Transverse colon (tissue), 4 donors: ENCODE measurements around the gene SAPCD1. TPM values are rescaled to one million over a fixed set of nuclear protein-coding genes. Genes with fewer than 3 reads are reported as not detected.
A peak's percentile ranks its signal among the peaks of the same experiment; 100 is the strongest.

ENCODE experiments used
- DNase-seq: peaks from one replicate; pipeline ENCODE4 v3.0.0-alpha.2; 2019
- H3K27ac ChIP-seq, 4 donors: fragments of 200-600 bp; sonication (generic); 2 replicates each; pipeline ENCODE4 v1.5.1; 2016 to 2018; ENCODE audit warnings: inconsistent platforms in 4 of 4
- H3K27me3 ChIP-seq: fragments of 200-600 bp; sonication (generic); 2 replicates; pipeline ENCODE4 v1.5.1; 2017; ENCODE audit warnings: inconsistent platforms
- H3K36me3 ChIP-seq, 4 donors: fragments of 200-600 bp; sonication (generic); 2 replicates each; pipeline ENCODE4 v1.5.1; 2017 to 2019; ENCODE audit warnings: inconsistent platforms in 4 of 4
- H3K4me1 ChIP-seq, 4 donors: fragments of 200-600 bp; sonication (generic); 2 replicates each; pipeline ENCODE4 v1.5.1; 2017 to 2020; ENCODE audit warnings: inconsistent platforms in 4 of 4
- H3K4me3 ChIP-seq, 4 donors: fragments of 200-600 bp; sonication (generic); 1 replicate in 1 of 4; 2 replicates in 3 of 4; pipeline versions ENCODE4 v1.5.1 to v1.6.1; 2017 to 2019; ENCODE audit warnings: inconsistent platforms in 4 of 4
- H3K9me3 ChIP-seq, 2 donors: fragments of 200-600 bp; sonication (generic); 2 replicates each; pipeline ENCODE4 v1.5.1; 2017 to 2019; ENCODE audit warnings: inconsistent platforms in 2 of 2
- EP300 ChIP-seq: sonication (generic); formaldehyde crosslinking; IDR thresholded peaks from one replicate; pipeline ENCODE4 v1.6.1; 2017; ENCODE audit warnings: antibody characterized with exemption, low read depth
- POLR2A ChIP-seq: fragments of 450-650 bp; IDR thresholded peaks from one replicate; pipeline ENCODE4 v1.6.1; 2016; ENCODE audit warnings: antibody characterized with exemption, mild to moderate bottlenecking, moderate library complexity
- POLR2AphosphoS5 ChIP-seq, 3 donors: sonication (generic); formaldehyde crosslinking; IDR thresholded peaks; one replicate each; pipeline ENCODE4 v1.6.1; 2016; ENCODE audit warnings: antibody characterized with exemption in 3 of 3
- WGBS, 2 donors: methylation state at CpG; one replicate each; pipeline ENCODE4 v1.1.5; 2018; ENCODE audit warnings: low coverage in 1 of 2; 5-methylcytosine and 5-hydroxymethylcytosine counted together
- in situ Hi-C, 4 donors: fragments of 200-750 bp; cut with MboI; loops; one replicate each; pipeline versions ENCODE4 v1.15.0 to v1.15.1; 2017; ENCODE audit warnings: low sequenced_read_pairs in 3 of 4, low pct_ligation_motif_present in 1 of 4, low pct_unique_long_range_greater_than_20kb in 1 of 4
- intact Hi-C: fragments of 100-400 bp; cut with DNase I; formaldehyde crosslinking; loops from one replicate; pipeline ENCODE4 v1.15.1; 2023; ENCODE audit warnings: low total_unique reads
- total RNA-seq, 4 donors: library from RNA; depleted of rRNA; stranded (reverse); fragments of >200 nt; gene quantifications; one replicate each; pipeline ENCODE4 v1.1.0, GENCODE V29; 2016
- TF ChIP-seq, protein P1 (sequence below), 5 experiments: fragments of 200-600 bp in 3 of 5; fragments of 450-650 bp in 2 of 5; sonication (generic) in 3 of 5; IDR thresholded peaks; 1 replicate in 2 of 5; 2 replicates in 3 of 5; pipeline ENCODE4 v1.5.1; 2016 to 2017; ENCODE audit warnings: antibody characterized with exemption in 5 of 5, inconsistent platforms in 3 of 5, mild to moderate bottlenecking in 2 of 5, moderate library complexity in 1 of 5

SAPCD1 gene
- total RNA-seq, 4 donors from 2014 or later, result 3.3 to 11.1 TPM; not detected in 2

- in situ Hi-C loops (no loop called here), intact Hi-C loops (no loop called here)
- WGBS, 2 donors, result 20 to 27% methylated on average over 2 to 14 of the region's 14 CpGs
- Histone ChIP-seq H3K9me3 (no peaks in the 10 kb centered on the region), H3K4me1 (peaks cover 17 to 34% (median 27%) of the 10 kb centered on the region in 4 donors), H3K4me3 (peak overlapping the region in 1 of 4 donors; percentile 9), H3K36me3 (peaks cover 0 to 10% (median 0%) of the 10 kb centered on the region in 4 donors), H3K27ac (peak overlapping the region; percentile 42 to 65 (median 52)), H3K27me3 (no peaks in the 10 kb centered on the region)
- no peak for TF ChIP-seq POLR2A
- TF ChIP-seq POLR2AphosphoS5 (IDR thresholded peaks at IDR 0.05), result no peak
- no peak for TF ChIP-seq EP300
- DNase-seq, result no peak
Measured at GRCh38 chr6:31776485-31776988, 14.1 kb downstream of the SAPCD1 start.

GRCh38 chr6:31776989-31777666 is 14.7 kb downstream of the SAPCD1 start, which contains the start of gene VWA7:
TSS of gene VWA7 (minus strand) at chr6:31777328. CDS start at chr6:31776779, 549 bp downstream.
- intact Hi-C loops (no loop called here), in situ Hi-C loops (no loop called here)
- Histone ChIP-seq H3K36me3 (peaks cover 0 to 10% (median 0%) of the 10 kb centered on the region in 4 donors), H3K27me3 (no peaks in the 10 kb centered on the region), H3K9me3 (no peaks in the 10 kb centered on the region), H3K4me3 (peak within 1 kb of the TSS in 1 of 4 donors; percentile 9), H3K4me1 (peaks cover 17 to 33% (median 27%) of the 10 kb centered on the region in 4 donors), H3K27ac (peak within 1 kb of the TSS; percentile 42 to 65 (median 52))
- peak; percentile 87 for DNase-seq
- WGBS, 2 donors, result 11% methylated on average over 13 of the region's 15 CpGs; no CpG with 5 or more reads in 1 of the 2 donors
- TF ChIP-seq POLR2A (peak; percentile 54), POLR2AphosphoS5 (IDR thresholded peaks at IDR 0.05) (peak in 2 of 3 donors; percentile 61 to 70), EP300 (no peak)

- intact Hi-C loops, result no loop called here
- Histone ChIP-seq H3K4me3 (no peak overlapping the region), H3K27ac (peak overlapping the region; percentile 42 to 65 (median 52)), H3K36me3 (peaks cover 0 to 10% (median 0%) of the 10 kb centered on the region in 4 donors), H3K4me1 (peaks cover 17 to 31% (median 27%) of the 10 kb centered on the region in 4 donors), H3K9me3 (no peaks in the 10 kb centered on the region), H3K27me3 (no peaks in the 10 kb centered on the region)
- no peak for DNase-seq
- in situ Hi-C loops, result no loop called here
- TF ChIP-seq POLR2AphosphoS5 (IDR thresholded peaks at IDR 0.05), result no peak
- no peak for TF ChIP-seq EP300
- TF ChIP-seq, protein P1, sequence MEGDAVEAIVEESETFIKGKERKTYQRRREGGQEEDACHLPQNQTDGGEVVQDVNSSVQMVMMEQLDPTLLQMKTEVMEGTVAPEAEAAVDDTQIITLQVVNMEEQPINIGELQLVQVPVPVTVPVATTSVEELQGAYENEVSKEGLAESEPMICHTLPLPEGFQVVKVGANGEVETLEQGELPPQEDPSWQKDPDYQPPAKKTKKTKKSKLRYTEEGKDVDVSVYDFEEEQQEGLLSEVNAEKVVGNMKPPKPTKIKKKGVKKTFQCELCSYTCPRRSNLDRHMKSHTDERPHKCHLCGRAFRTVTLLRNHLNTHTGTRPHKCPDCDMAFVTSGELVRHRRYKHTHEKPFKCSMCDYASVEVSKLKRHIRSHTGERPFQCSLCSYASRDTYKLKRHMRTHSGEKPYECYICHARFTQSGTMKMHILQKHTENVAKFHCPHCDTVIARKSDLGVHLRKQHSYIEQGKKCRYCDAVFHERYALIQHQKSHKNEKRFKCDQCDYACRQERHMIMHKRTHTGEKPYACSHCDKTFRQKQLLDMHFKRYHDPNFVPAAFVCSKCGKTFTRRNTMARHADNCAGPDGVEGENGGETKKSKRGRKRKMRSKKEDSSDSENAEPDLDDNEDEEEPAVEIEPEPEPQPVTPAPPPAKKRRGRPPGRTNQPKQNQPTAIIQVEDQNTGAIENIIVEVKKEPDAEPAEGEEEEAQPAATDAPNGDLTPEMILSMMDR (IDR thresholded peaks at IDR 0.05), result no peak
- no peak for TF ChIP-seq POLR2A
- WGBS, 2 donors, result 94 to 100% methylated on average over 1 to 5 of the region's 5 CpGs
Measured at GRCh38 chr6:31777667-31778050, 15.2 kb downstream of the SAPCD1 start.

DNA sequence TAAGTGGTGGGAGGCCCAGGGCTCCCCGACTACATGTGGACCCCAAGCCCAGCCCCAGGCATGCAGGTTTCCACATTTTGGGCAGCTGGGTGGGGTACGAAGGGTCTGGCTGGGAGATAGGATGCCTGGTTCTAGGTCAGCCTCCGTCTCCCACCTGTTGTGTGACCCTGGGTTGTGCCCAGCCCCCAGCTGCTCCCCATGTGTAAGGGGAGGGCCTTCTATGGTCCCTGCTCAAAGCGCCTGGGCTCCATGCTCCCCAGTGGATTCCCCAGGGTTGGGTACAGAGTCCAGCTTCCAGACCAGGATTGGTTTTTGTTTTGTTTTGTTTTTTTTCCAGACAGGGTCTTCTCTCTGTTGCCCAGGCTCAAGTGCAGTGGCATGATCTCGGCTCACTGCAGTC is 15.7 kb downstream of the SAPCD1 start:
- Histone ChIP-seq H3K27me3 (no peaks in the 10 kb centered on the region), H3K9me3 (no peaks in the 10 kb centered on the region), H3K36me3 (peaks cover 0 to 10% (median 0%) of the 10 kb centered on the region in 4 donors), H3K4me3 (no peak overlapping the region), H3K4me1 (peaks cover 17 to 31% (median 27%) of the 10 kb centered on the region in 4 donors), H3K27ac (no peak overlapping the region)
- TF ChIP-seq POLR2A (no peak), EP300 (no peak), POLR2AphosphoS5 (IDR thresholded peaks at IDR 0.05) (no peak)
- TF ChIP-seq, protein P1 (IDR thresholded peaks at IDR 0.05), result no peak
- WGBS, 2 donors, result 93% methylated on average over 5 of the region's 5 CpGs; no CpG with 5 or more reads in 1 of the 2 donors
- DNase-seq, result no peak
- intact Hi-C loops (no loop called here), in situ Hi-C loops (no loop called here)
